ENCODE results near the gene CPEB4. TPM values are rescaled to one million over a fixed set of nuclear protein-coding genes. Genes with fewer than 3 reads are reported as not detected.
A peak's percentile ranks its signal among the peaks of the same experiment; 100 is the strongest.

Gene CPEB4
- total and polyA plus RNA-seq, 4 donors, result 14.3 to 113 (median 32.1) TPM

DNA sequence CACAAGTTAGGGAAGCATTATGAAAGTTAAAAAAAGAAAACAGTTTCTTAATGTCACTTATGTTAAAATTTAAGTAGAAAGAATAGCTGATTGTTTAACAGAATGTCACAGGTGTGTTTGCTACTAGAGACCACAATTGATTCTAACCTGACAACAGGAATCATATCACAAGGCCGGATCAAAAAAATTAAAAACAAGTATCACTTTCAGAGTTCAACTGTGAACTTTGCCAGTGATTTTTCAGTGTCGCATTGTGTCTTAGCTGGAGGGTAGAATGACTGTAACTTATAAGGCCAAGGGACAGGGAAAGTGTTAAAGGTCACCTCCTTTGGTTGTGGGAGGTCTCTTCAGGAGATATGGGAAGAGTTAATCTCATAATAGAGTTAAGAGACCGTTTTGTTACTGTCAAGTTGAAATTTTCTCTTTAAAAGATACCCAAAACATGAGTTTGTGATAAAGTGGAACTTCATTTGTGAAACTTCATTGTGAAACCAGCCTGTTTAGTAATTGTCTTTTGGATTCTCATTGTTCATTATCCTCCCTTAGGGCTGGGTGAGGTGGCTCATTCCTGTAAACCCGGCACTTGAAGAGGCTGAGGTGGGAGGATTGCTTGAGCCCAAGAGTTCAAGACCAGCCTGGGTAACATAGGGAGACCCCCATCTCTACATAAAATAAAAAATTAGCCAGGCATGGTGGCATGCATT lies 40.9 kb downstream of the CPEB4 start (continued):
- TF ChIP-seq EGR1 (IDR thresholded peaks at IDR 0.05; ENCODE audit: low read depth in 2 of 2) (no peak), RXRA (IDR thresholded peaks at IDR 0.05) (no peak), FOXA1 (IDR thresholded peaks at IDR 0.05) (no peak), NR2F2 (IDR thresholded peaks at IDR 0.05) (no peak)
- TF ChIP-seq, protein P1, sequence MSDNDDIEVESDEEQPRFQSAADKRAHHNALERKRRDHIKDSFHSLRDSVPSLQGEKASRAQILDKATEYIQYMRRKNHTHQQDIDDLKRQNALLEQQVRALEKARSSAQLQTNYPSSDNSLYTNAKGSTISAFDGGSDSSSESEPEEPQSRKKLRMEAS (IDR thresholded peaks at IDR 0.05), result no peak

DNA sequence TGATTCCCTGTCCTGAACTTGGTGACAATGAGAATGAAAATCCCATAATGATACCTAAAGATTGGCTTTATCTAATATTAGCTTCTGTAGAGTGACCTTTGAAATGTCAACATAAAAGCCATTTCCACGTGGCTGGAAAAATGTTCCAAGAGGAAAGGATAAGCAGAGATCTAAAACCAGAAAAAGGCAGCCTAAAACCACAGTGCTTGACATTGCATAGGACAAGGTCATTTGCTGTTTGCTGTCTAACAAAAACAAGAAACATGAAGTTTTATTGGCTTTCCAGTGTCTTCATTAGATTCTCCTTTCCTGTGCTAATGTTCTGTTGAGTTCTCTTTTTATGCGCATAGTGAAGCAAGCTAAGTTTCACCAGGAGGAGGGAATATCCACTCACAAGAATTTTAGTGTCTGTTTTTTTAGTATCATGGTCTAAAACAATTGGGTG lies 44.6 kb downstream of the CPEB4 start:
- Histone ChIP-seq H3K9me3 (ENCODE audit: control insufficient read depth in 4 of 4, low read length in 3 of 4) (no peaks in the 10 kb centered on the region), H3K4me3 (ENCODE audit: low read depth in 1 of 3, low read length in 3 of 3) (no peak overlapping the region), H3K4me1 (ENCODE audit: control insufficient read depth in 4 of 4, insufficient read depth in 4 of 4, low read length in 3 of 4) (peaks cover 5 to 24% (median 13%) of the 10 kb centered on the region in 4 donors), H3K27ac (ENCODE audit: low read depth in 1 of 2, low read length in 2 of 2) (peak overlapping the region; percentile 68 to 80), H3K36me3 (ENCODE audit: control insufficient read depth in 4 of 4, insufficient read depth in 3 of 4, low read depth in 1 of 4, low read length in 3 of 4) (no peaks in the 10 kb centered on the region), H3K9ac (ENCODE audit: low read depth in 1 of 2, low read length in 2 of 2) (peak overlapping the region in 1 of 2 donors; percentile 21), H3K27me3 (ENCODE audit: control insufficient read depth in 4 of 4, insufficient read depth in 4 of 4, low read length in 3 of 4) (no peaks in the 10 kb centered on the region)
- no peak for DNase-seq (ENCODE audit: low spot score)
- TF ChIP-seq SP1 (IDR thresholded peaks at IDR 0.05) (peak; percentile 86), RAD21 (IDR thresholded peaks at IDR 0.05) (peak; percentile 58 to 62), HNF4A (conservative IDR thresholded peaks at IDR 0.05) (peak; percentile 93 to 97), GABPA (IDR thresholded peaks at IDR 0.05 in 1 of 2, conservative IDR thresholded peaks at IDR 0.05 in 1 of 2) (peak in 1 of 2 donors; percentile 43), HNF4G (IDR thresholded peaks at IDR 0.05) (peak; percentile 79), FOXA1 (IDR thresholded peaks at IDR 0.05) (peak; percentile 74), RXRA (IDR thresholded peaks at IDR 0.05) (peak; percentile 80 to 93), NR2F2 (IDR thresholded peaks at IDR 0.05) (peak; percentile 67), JUND (IDR thresholded peaks at IDR 0.05) (peak; percentile 49 to 82), TAF1 (conservative IDR thresholded peaks at IDR 0.05) (peak; percentile 56), FOXA2 (IDR thresholded peaks at IDR 0.05) (peak; percentile 81), EGR1 (IDR thresholded peaks at IDR 0.05; ENCODE audit: low read depth in 2 of 2) (peak; percentile 31 to 77), YY1 (IDR thresholded peaks at IDR 0.05) (peak; percentile 84)
- TF ChIP-seq, protein P2, sequence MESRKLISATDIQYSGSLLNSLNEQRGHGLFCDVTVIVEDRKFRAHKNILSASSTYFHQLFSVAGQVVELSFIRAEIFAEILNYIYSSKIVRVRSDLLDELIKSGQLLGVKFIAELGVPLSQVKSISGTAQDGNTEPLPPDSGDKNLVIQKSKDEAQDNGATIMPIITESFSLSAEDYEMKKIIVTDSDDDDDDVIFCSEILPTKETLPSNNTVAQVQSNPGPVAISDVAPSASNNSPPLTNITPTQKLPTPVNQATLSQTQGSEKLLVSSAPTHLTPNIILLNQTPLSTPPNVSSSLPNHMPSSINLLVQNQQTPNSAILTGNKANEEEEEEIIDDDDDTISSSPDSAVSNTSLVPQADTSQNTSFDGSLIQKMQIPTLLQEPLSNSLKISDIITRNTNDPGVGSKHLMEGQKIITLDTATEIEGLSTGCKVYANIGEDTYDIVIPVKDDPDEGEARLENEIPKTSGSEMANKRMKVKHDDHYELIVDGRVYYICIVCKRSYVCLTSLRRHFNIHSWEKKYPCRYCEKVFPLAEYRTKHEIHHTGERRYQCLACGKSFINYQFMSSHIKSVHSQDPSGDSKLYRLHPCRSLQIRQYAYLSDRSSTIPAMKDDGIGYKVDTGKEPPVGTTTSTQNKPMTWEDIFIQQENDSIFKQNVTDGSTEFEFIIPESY (IDR thresholded peaks at IDR 0.05), result peak; percentile 93
- TF ChIP-seq, protein P3, sequence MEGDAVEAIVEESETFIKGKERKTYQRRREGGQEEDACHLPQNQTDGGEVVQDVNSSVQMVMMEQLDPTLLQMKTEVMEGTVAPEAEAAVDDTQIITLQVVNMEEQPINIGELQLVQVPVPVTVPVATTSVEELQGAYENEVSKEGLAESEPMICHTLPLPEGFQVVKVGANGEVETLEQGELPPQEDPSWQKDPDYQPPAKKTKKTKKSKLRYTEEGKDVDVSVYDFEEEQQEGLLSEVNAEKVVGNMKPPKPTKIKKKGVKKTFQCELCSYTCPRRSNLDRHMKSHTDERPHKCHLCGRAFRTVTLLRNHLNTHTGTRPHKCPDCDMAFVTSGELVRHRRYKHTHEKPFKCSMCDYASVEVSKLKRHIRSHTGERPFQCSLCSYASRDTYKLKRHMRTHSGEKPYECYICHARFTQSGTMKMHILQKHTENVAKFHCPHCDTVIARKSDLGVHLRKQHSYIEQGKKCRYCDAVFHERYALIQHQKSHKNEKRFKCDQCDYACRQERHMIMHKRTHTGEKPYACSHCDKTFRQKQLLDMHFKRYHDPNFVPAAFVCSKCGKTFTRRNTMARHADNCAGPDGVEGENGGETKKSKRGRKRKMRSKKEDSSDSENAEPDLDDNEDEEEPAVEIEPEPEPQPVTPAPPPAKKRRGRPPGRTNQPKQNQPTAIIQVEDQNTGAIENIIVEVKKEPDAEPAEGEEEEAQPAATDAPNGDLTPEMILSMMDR (IDR thresholded peaks at IDR 0.05; ENCODE audit: low read depth, low read length, missing input control), result no peak
- TF ChIP-seq, protein P4, sequence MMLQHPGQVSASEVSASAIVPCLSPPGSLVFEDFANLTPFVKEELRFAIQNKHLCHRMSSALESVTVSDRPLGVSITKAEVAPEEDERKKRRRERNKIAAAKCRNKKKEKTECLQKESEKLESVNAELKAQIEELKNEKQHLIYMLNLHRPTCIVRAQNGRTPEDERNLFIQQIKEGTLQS (IDR thresholded peaks at IDR 0.05), result peak; percentile 76
- TF ChIP-seq, protein P5, sequence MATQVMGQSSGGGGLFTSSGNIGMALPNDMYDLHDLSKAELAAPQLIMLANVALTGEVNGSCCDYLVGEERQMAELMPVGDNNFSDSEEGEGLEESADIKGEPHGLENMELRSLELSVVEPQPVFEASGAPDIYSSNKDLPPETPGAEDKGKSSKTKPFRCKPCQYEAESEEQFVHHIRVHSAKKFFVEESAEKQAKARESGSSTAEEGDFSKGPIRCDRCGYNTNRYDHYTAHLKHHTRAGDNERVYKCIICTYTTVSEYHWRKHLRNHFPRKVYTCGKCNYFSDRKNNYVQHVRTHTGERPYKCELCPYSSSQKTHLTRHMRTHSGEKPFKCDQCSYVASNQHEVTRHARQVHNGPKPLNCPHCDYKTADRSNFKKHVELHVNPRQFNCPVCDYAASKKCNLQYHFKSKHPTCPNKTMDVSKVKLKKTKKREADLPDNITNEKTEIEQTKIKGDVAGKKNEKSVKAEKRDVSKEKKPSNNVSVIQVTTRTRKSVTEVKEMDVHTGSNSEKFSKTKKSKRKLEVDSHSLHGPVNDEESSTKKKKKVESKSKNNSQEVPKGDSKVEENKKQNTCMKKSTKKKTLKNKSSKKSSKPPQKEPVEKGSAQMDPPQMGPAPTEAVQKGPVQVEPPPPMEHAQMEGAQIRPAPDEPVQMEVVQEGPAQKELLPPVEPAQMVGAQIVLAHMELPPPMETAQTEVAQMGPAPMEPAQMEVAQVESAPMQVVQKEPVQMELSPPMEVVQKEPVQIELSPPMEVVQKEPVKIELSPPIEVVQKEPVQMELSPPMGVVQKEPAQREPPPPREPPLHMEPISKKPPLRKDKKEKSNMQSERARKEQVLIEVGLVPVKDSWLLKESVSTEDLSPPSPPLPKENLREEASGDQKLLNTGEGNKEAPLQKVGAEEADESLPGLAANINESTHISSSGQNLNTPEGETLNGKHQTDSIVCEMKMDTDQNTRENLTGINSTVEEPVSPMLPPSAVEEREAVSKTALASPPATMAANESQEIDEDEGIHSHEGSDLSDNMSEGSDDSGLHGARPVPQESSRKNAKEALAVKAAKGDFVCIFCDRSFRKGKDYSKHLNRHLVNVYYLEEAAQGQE (IDR thresholded peaks at IDR 0.05), result peak; percentile 73
- TF ChIP-seq, protein P1 (IDR thresholded peaks at IDR 0.05), result peak; percentile 96
- 31% methylated on average over 2 of the region's 2 CpGs for WGBS
